Nephron (organoid): ENCODE results near the gene RBP2.
A peak's percentile ranks its signal among the peaks of the same experiment; 100 is the strongest.

Source experiments
- H3K27ac Mint-ChIP-seq, 3 experiments: 2 replicates each; pipeline ENCODE4 v1.8.0; 2020; ENCODE audit warnings: mixed read lengths in 3 of 3, mild to moderate bottlenecking in 2 of 3, moderate library complexity in 1 of 3
- H3K27me3 Mint-ChIP-seq: 2 replicates; pipeline ENCODE4 v1.8.0; 2021; ENCODE audit warnings: low read depth, mild to moderate bottlenecking, moderate library complexity, mixed read lengths
- H3K36me3 Mint-ChIP-seq: 2 replicates; pipeline ENCODE4 v1.8.0; 2020; ENCODE audit warnings: low read depth, mixed read lengths
- H3K4me1 Mint-ChIP-seq: 2 replicates; pipeline ENCODE4 v1.8.0; 2020; ENCODE audit warnings: mixed read lengths
- H3K4me3 Mint-ChIP-seq, 3 experiments: 2 replicates each; pipeline ENCODE4 v1.8.0; 2020; ENCODE audit warnings: mild to moderate bottlenecking in 3 of 3, mixed read lengths in 3 of 3, moderate library complexity in 2 of 3
- H3K9me3 Mint-ChIP-seq: 2 replicates; pipeline ENCODE4 v1.8.0; 2020; ENCODE audit warnings: mixed read lengths
- CTCF ChIP-seq, 3 experiments: fragments of 200-600 bp; sonication (generic); IDR thresholded peaks; one replicate each; pipeline ENCODE4 v1.5.0; 2021; ENCODE audit warnings: antibody characterized with exemption in 3 of 3; ENCODE audit not compliant: unreplicated experiment in 3 of 3

RBP2 gene

DNA sequence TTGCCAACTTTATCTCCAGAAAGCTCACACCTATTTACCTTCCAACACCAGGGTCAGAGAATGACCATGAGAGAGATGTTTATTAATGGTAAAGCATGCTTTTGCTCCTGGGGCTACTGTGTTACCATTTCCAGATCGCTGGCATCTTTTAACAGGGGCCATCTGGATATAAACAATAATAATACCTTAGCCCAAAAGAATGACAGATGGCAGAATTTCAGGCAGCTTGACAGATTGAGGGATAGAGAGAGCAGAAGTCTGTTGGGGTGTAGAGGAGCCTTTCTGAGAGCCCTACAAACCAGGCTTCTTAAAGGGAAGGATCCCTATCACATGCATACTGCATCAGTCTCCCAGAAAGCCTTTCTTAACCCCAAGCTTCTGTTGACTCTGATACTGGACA lies 45.5 kb upstream of the RBP2 start:
- Mint-ChIP-seq H3K27me3 (no peaks in the 10 kb centered on the region), H3K9me3 (no peaks in the 10 kb centered on the region), H3K4me3 (no peak overlapping the region), H3K4me1 (peaks cover 29% of the 10 kb centered on the region), H3K36me3 (peaks cover 68% of the 10 kb centered on the region), H3K27ac (no peak overlapping the region)
- TF ChIP-seq CTCF (IDR thresholded peaks at IDR 0.05; ENCODE audit: unreplicated experiment in 3 of 3), result no peak

DNA sequence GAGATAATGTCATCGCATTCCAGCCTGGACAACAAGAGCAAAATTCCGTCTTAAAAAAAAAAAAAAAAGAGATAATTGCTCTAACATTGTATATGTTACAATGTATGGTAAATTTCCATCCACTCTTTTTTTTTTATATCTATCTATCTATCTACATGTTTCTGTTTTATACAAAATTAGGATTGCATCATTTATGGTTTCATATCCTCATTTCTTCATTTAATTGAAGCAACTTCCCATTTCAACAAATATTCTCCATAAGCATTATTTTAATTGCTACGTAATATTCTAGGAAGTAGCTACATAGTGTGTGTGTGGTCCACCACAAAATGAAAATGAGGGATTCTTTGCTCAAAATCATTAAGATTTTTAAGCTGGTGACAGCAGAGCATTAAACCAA lies 44.8 kb upstream of the RBP2 start:
- Mint-ChIP-seq H3K4me1 (peaks cover 25% of the 10 kb centered on the region), H3K9me3 (no peaks in the 10 kb centered on the region), H3K36me3 (peaks cover 70% of the 10 kb centered on the region), H3K27ac (no peak overlapping the region), H3K4me3 (no peak overlapping the region), H3K27me3 (no peaks in the 10 kb centered on the region)
- no peak for TF ChIP-seq CTCF (IDR thresholded peaks at IDR 0.05; ENCODE audit: unreplicated experiment in 3 of 3)

GRCh38 chr3:139519998-139520737 lies 43.9 kb upstream of the RBP2 start:
- Mint-ChIP-seq H3K9me3 (no peaks in the 10 kb centered on the region), H3K4me1 (peaks cover 25% of the 10 kb centered on the region), H3K27ac (peak overlapping the region in 1 of 3 experiments; percentile 27), H3K27me3 (no peaks in the 10 kb centered on the region), H3K36me3 (peaks cover 71% of the 10 kb centered on the region), H3K4me3 (no peak overlapping the region)
- TF ChIP-seq CTCF (IDR thresholded peaks at IDR 0.05; ENCODE audit: unreplicated experiment in 3 of 3), result peak in 2 of 3 experiments; percentile 25 to 35

GRCh38 chr3:139518926-139519842 lies 42.9 kb upstream of the RBP2 start:
- H3K36me3 Mint-ChIP-seq, result peaks cover 69% of the 10 kb centered on the region
- TF ChIP-seq CTCF (IDR thresholded peaks at IDR 0.05; ENCODE audit: unreplicated experiment in 3 of 3), result no peak
- H3K4me3 Mint-ChIP-seq, result no peak overlapping the region
- no peaks in the 10 kb centered on the region for H3K9me3 Mint-ChIP-seq
- no peaks in the 10 kb centered on the region for H3K27me3 Mint-ChIP-seq
- peak overlapping the region in 1 of 3 experiments; percentile 69 for H3K27ac Mint-ChIP-seq
- peaks cover 22% of the 10 kb centered on the region for H3K4me1 Mint-ChIP-seq

- peaks cover 65% of the 10 kb centered on the region for H3K36me3 Mint-ChIP-seq
- H3K27me3 Mint-ChIP-seq, result no peaks in the 10 kb centered on the region
- H3K4me1 Mint-ChIP-seq, result peaks cover 17% of the 10 kb centered on the region
- H3K4me3 Mint-ChIP-seq, result no peak overlapping the region
- TF ChIP-seq CTCF (IDR thresholded peaks at IDR 0.05; ENCODE audit: unreplicated experiment in 3 of 3), result no peak
- H3K27ac Mint-ChIP-seq, result peak overlapping the region in 1 of 3 experiments; percentile 23
- H3K9me3 Mint-ChIP-seq, result no peaks in the 10 kb centered on the region
These were observed 42.0 kb upstream of the RBP2 start for GRCh38 chr3:139518306-139518705.
